ENCODE results near the gene MMS22L.

DNA sequence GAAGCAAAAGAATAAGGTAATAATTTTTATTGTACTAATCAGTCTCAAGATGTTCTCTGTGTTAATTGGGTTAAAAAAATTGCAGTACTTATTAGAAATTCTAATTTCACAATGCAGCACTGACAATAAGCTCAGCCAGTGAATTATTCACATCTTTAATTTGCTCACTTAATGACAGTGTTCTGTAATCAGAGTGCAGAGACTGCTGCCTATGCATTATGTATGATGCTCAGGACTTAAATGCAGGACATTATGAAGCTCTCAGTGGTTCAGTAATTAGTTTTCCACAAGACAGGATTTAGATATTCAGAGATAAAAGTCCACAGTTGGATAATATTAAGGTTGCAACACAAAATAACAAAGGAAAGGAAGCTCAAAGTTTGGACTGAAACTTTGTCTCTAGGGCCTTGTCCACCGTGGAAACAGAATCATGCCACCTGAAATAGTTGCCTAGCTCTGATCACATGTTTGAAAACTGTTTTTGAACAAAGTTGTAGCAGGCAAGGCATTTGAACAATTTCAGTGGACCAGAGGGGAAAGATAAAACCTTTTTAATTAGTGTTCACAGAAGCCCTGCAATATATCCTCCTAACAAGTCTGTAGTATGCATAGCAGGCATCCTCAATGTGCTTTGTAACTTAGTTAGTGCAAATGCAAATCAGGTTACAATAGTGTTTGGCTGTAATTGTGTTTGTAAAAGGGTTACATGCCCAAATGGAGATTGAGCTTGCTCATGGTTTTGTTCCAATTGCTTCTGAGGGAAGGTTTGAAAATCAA, 23.7 kb upstream of the MMS22L start:
- TF ChIP-seq, protein P1, sequence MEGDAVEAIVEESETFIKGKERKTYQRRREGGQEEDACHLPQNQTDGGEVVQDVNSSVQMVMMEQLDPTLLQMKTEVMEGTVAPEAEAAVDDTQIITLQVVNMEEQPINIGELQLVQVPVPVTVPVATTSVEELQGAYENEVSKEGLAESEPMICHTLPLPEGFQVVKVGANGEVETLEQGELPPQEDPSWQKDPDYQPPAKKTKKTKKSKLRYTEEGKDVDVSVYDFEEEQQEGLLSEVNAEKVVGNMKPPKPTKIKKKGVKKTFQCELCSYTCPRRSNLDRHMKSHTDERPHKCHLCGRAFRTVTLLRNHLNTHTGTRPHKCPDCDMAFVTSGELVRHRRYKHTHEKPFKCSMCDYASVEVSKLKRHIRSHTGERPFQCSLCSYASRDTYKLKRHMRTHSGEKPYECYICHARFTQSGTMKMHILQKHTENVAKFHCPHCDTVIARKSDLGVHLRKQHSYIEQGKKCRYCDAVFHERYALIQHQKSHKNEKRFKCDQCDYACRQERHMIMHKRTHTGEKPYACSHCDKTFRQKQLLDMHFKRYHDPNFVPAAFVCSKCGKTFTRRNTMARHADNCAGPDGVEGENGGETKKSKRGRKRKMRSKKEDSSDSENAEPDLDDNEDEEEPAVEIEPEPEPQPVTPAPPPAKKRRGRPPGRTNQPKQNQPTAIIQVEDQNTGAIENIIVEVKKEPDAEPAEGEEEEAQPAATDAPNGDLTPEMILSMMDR (IDR thresholded peaks at IDR 0.05) = no peak
- no peak for TF ChIP-seq EP300 (IDR thresholded peaks at IDR 0.05; ENCODE audit: low read depth)

Measured in transverse colon (tissue), 3 donors.